ENCODE measurements around the gene FBXL17. TPM values are rescaled to one million over a fixed set of nuclear protein-coding genes. Genes with fewer than 3 reads are reported as not detected.

FBXL17 gene
- total and polyA plus RNA-seq, 2 experiments from 2014 or later: 1.8 to 13.1 TPM

DNA sequence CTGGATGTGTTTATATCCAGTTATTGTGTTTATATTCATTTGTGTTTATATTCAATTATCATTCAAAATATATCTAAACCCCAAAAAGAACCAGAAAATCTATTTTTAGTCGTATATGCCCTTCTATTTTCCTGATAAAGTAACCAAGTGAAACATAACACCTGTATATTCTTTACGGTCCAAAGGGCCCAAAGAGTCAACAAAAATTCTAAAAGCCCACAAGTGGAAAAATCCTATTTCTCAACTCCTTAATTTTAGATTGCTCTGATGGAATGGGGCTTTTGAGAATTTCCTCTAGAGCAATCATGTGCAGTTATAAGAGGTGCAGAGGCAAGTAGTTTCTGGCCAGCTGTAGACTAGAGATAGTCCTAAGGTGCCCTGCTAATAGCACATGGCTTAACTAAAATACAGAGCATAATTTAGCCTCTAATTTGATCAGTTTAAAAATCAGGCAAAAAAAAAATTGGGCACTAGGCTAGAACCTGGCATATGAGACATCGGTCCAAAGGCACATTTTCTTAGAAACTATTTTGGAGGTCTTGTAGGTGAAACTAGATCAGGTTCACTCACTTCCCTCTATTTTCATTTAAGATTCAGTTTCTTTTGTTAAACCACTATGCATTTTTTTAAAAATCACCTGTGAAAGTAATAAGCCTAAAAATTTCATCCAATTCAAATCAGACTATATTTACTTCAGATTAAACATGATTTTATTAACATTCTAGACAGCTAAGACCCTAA lies 256.0 kb downstream of the FBXL17 start:
- H3K79me2 ChIP-seq (ENCODE audit: insufficient read depth): no peaks in the 10 kb centered on the region
- H3K4me1 ChIP-seq (ENCODE audit: insufficient read depth): no peaks in the 10 kb centered on the region
- DNase-seq: no peak
- H3K4me3 ChIP-seq: no peak overlapping the region
- H3K36me3 ChIP-seq (ENCODE audit: low read depth): no peaks in the 10 kb centered on the region
- TF ChIP-seq EZH2 (IDR thresholded peaks at IDR 0.05; ENCODE audit: insufficient read depth, poor library complexity, severe bottlenecking) (no peak), EZH2phosphoT487 (IDR thresholded peaks at IDR 0.05; ENCODE audit: insufficient read depth, low read depth) (no peak)
- no peaks in the 10 kb centered on the region for H3K27me3 ChIP-seq (replicated peaks; ENCODE audit: insufficient read depth)
- 90 to 93% methylated on average over 3 of the region's 3 CpGs for WGBS, 2 experiments (ENCODE audit: low coverage in 1 of 2, low lambda C conversion rate in 2 of 2, missing lambda C conversion rate in 2 of 2)
- H3K9me3 ChIP-seq (ENCODE audit: low read depth): no peaks in the 10 kb centered on the region
- no peak overlapping the region for H2AFZ ChIP-seq
- H3K27ac ChIP-seq: no peak overlapping the region
- H3K4me2 ChIP-seq (ENCODE audit: unreplicated experiment): no peak overlapping the region
- no peaks in the 10 kb centered on the region for H3K9me2 ChIP-seq (ENCODE audit: insufficient read depth)
- no peaks in the 10 kb centered on the region for H4K20me1 ChIP-seq (ENCODE audit: insufficient read depth)
- H3F3A ChIP-seq (ENCODE audit: insufficient read depth): no peaks in the 10 kb centered on the region
- in situ Hi-C loops (cut with MboI): no loop called here
- no peak overlapping the region for H3K9ac ChIP-seq

GRCh38 chr5:108124596-108124995 lies 257.3 kb downstream of the FBXL17 start:
- no peak for DNase-seq
- in situ Hi-C loops (cut with MboI): no loop called here
- no peak overlapping the region for H2AFZ ChIP-seq
- H3K4me1 ChIP-seq (ENCODE audit: insufficient read depth): no peaks in the 10 kb centered on the region
- no peak overlapping the region for H3K9ac ChIP-seq
- H4K20me1 ChIP-seq (ENCODE audit: insufficient read depth): no peaks in the 10 kb centered on the region
- TF ChIP-seq EZH2phosphoT487 (IDR thresholded peaks at IDR 0.05; ENCODE audit: insufficient read depth, low read depth) (no peak), EZH2 (IDR thresholded peaks at IDR 0.05; ENCODE audit: insufficient read depth, poor library complexity, severe bottlenecking) (no peak)
- H3K9me3 ChIP-seq (ENCODE audit: low read depth): no peaks in the 10 kb centered on the region
- no peaks in the 10 kb centered on the region for H3F3A ChIP-seq (ENCODE audit: insufficient read depth)
- no peak overlapping the region for H3K4me2 ChIP-seq (ENCODE audit: unreplicated experiment)
- no peaks in the 10 kb centered on the region for H3K9me2 ChIP-seq (ENCODE audit: insufficient read depth)
- H3K27ac ChIP-seq: no peak overlapping the region
- WGBS, 2 experiments (ENCODE audit: low coverage in 1 of 2, low lambda C conversion rate in 2 of 2, missing lambda C conversion rate in 2 of 2): 92 to 94% methylated on average over 4 of the region's 4 CpGs
- H3K27me3 ChIP-seq (replicated peaks; ENCODE audit: insufficient read depth): no peaks in the 10 kb centered on the region
- no peak overlapping the region for H3K4me3 ChIP-seq
- H3K36me3 ChIP-seq (ENCODE audit: low read depth): no peaks in the 10 kb centered on the region
- H3K79me2 ChIP-seq (ENCODE audit: insufficient read depth): no peaks in the 10 kb centered on the region

DNA sequence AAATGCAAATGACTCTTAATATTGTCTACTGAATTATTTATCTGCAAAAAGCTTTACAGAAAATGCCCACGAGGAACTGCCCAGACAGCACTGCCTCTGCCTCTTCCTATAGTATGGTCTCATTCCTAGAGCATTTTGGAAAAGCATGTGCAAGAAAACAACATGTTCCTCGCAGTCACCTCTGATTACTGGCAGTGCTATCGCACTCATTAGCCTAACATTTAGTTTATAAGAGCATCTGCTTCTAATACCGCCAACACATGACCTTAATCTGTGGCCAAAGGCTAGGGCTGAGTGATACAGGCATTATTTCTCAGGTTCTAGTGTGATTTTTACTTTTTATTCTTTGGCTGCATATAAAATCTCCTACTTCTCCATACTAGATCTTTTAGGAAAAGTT lies 259.2 kb downstream of the FBXL17 start:
- H3K4me3 ChIP-seq: no peak overlapping the region
- H3F3A ChIP-seq (ENCODE audit: insufficient read depth): no peaks in the 10 kb centered on the region
- H3K79me2 ChIP-seq (ENCODE audit: insufficient read depth): no peaks in the 10 kb centered on the region
- 19 to 20% methylated on average over 4 of the region's 4 CpGs for WGBS, 2 experiments (ENCODE audit: low coverage in 1 of 2, low lambda C conversion rate in 2 of 2, missing lambda C conversion rate in 2 of 2)
- no peak overlapping the region for H3K9ac ChIP-seq
- no peak overlapping the region for H3K4me2 ChIP-seq (ENCODE audit: unreplicated experiment)
- TF ChIP-seq EZH2phosphoT487 (IDR thresholded peaks at IDR 0.05; ENCODE audit: insufficient read depth, low read depth): no peak
- no peaks in the 10 kb centered on the region for H3K27me3 ChIP-seq (replicated peaks; ENCODE audit: insufficient read depth)
- no peaks in the 10 kb centered on the region for H3K36me3 ChIP-seq (ENCODE audit: low read depth)
- no peak overlapping the region for H2AFZ ChIP-seq
- no peaks in the 10 kb centered on the region for H3K9me3 ChIP-seq (ENCODE audit: low read depth)
- in situ Hi-C loops (cut with MboI): no loop called here
- peak; percentile 2 for DNase-seq
- no peaks in the 10 kb centered on the region for H3K9me2 ChIP-seq (ENCODE audit: insufficient read depth)
- H3K27ac ChIP-seq: no peak overlapping the region
- no peaks in the 10 kb centered on the region for H4K20me1 ChIP-seq (ENCODE audit: insufficient read depth)
- no peaks in the 10 kb centered on the region for H3K4me1 ChIP-seq (ENCODE audit: insufficient read depth)

GRCh38 chr5:108118813-108119514 lies 262.9 kb downstream of the FBXL17 start:
- in situ Hi-C loops (cut with MboI): no loop called here
- H4K20me1 ChIP-seq (ENCODE audit: insufficient read depth): no peaks in the 10 kb centered on the region
- no peaks in the 10 kb centered on the region for H3K4me1 ChIP-seq (ENCODE audit: insufficient read depth)
- no peaks in the 10 kb centered on the region for H3F3A ChIP-seq (ENCODE audit: insufficient read depth)
- no peak overlapping the region for H2AFZ ChIP-seq
- H3K36me3 ChIP-seq (ENCODE audit: low read depth): no peaks in the 10 kb centered on the region
- H3K4me2 ChIP-seq (ENCODE audit: unreplicated experiment): no peak overlapping the region
- no peak overlapping the region for H3K9ac ChIP-seq
- H3K9me3 ChIP-seq (ENCODE audit: low read depth): no peaks in the 10 kb centered on the region
- H3K4me3 ChIP-seq: no peak overlapping the region
- 79% methylated on average over 2 of the region's 2 CpGs for WGBS, 2 experiments (ENCODE audit: low coverage in 1 of 2, low lambda C conversion rate in 2 of 2, missing lambda C conversion rate in 2 of 2)
- H3K9me2 ChIP-seq (ENCODE audit: insufficient read depth): no peaks in the 10 kb centered on the region
- no peaks in the 10 kb centered on the region for H3K27me3 ChIP-seq (replicated peaks; ENCODE audit: insufficient read depth)
- no peak for TF ChIP-seq EZH2 (IDR thresholded peaks at IDR 0.05; ENCODE audit: insufficient read depth, poor library complexity, severe bottlenecking)
- no peak for TF ChIP-seq EZH2phosphoT487 (IDR thresholded peaks at IDR 0.05; ENCODE audit: insufficient read depth, low read depth)
- H3K27ac ChIP-seq: no peak overlapping the region
- no peaks in the 10 kb centered on the region for H3K79me2 ChIP-seq (ENCODE audit: insufficient read depth)
- DNase-seq: no peak

Data from GM23248 (cell line).